Endothelial cell of umbilical vein (primary cell): ENCODE results near the gene ADIPOR2. TPM values are rescaled to one million over a fixed set of nuclear protein-coding genes. Genes with fewer than 3 reads are reported as not detected.

Experiments
- BruUV-seq: library from RNA; stranded (reverse); fragments of 400-500 nt; replicated peaks from 2 replicates; lab custom pipeline; 2021; lab: Mats Ljungman, UMichigan
- CTCF ChIA-PET: fragments of 300-600, 350-600 bp; sonication (Branson Sonifier 250); formaldehyde crosslinking; loops from one replicate; lab custom pipeline; 2021; ENCODE audit warnings: antibody characterized with exemption, inconsistent platforms; lab: Charles Lee
- POLR2A ChIA-PET: fragments of 300-600, 350-600 bp; sonication (Branson Sonifier 250); formaldehyde crosslinking; loops from one replicate; lab custom pipeline; 2021; ENCODE audit warnings: antibody characterized with exemption, inconsistent platforms; lab: Charles Lee
- DNase-seq: peaks from one replicate; pipeline ENCODE4 v3.0.0-alpha.2; 2011; ENCODE audit warnings: low read depth, low spot score
- FAIRE-seq: peaks from 2 replicates; lab custom pipeline; 2011; peaks lifted over from hg19 to GRCh38; lab: Jason Lieb, UNC
- H2AFZ ChIP-seq: 2 replicates; pipeline ENCODE4 v1.6.0; 2012; ENCODE audit warnings: low read depth, low read length, control low read depth, inconsistent platforms
- H3K27ac ChIP-seq: 2 replicates; pipeline ENCODE4 v1.5.1; 2011; ENCODE audit warnings: low read depth, mild to moderate bottlenecking, control low read depth, low read length, moderate library complexity; ENCODE audit not compliant: insufficient read depth
- H3K27me3 ChIP-seq, 2 experiments: 2 replicates each; pipeline versions ENCODE4 v1.6.0 to v1.6.1; 2011; ENCODE audit warnings: low read length in 2 of 2, mixed read lengths in 1 of 2; ENCODE audit not compliant: control insufficient read depth in 2 of 2, insufficient read depth in 2 of 2
- H3K36me3 ChIP-seq, 2 experiments: 2 replicates in 1 of 2; 3 replicates in 1 of 2; pipeline ENCODE4 v1.5.1; 2011; ENCODE audit warnings: low read length in 2 of 2, mild to moderate bottlenecking in 1 of 2, moderate library complexity in 1 of 2; ENCODE audit not compliant: control insufficient read depth in 2 of 2, insufficient read depth in 2 of 2; ENCODE audit errors: extremely low read depth in 1 of 2
- H3K4me1 ChIP-seq: 3 replicates; pipeline ENCODE4 v1.5.1; 2011; ENCODE audit warnings: mild to moderate bottlenecking, low read length; ENCODE audit not compliant: control insufficient read depth, insufficient read depth; ENCODE audit errors: extremely low read depth
- H3K4me2 ChIP-seq: 2 replicates; pipeline ENCODE4 v1.6.1; 2011; ENCODE audit warnings: low read length, control low read depth, mixed read lengths; ENCODE audit not compliant: insufficient read depth
- H3K4me3 ChIP-seq, 3 experiments: fragments of 200-600 bp in 1 of 3; sonication (generic), shearing (Covaris generic) in 1 of 3; replicated peaks in 1 of 3; 2 replicates each; pipeline ENCODE4 v1.5.1; 2011 to 2016; ENCODE audit warnings: control low read depth in 3 of 3, low read length in 3 of 3, mild to moderate bottlenecking in 2 of 3, inconsistent platforms in 1 of 3, low read depth in 1 of 3, moderate library complexity in 1 of 3; ENCODE audit not compliant: insufficient read depth in 1 of 3
- H3K79me2 ChIP-seq: 2 replicates; pipeline ENCODE4 v1.6.0; 2012; ENCODE audit warnings: low read length, inconsistent platforms; ENCODE audit not compliant: control insufficient read depth, insufficient read depth
- H3K9ac ChIP-seq: replicated peaks from 2 replicates; pipeline ENCODE3; 2011; ENCODE audit warnings: low read length, control low read depth; ENCODE audit not compliant: insufficient read depth; ENCODE audit errors: extremely low read depth
- H3K9me1 ChIP-seq: replicated peaks from 3 replicates; pipeline ENCODE4 v1.6.0; 2011; ENCODE audit warnings: mild to moderate bottlenecking, low read length; ENCODE audit not compliant: control insufficient read depth, insufficient read depth; ENCODE audit errors: extremely low read depth
- H3K9me3 ChIP-seq: replicated peaks from 2 replicates; pipeline ENCODE4 v1.5.1; 2012; ENCODE audit warnings: low read length, inconsistent platforms; ENCODE audit not compliant: control insufficient read depth, insufficient read depth
- H4K20me1 ChIP-seq: replicated peaks from 2 replicates; pipeline ENCODE3; 2011; ENCODE audit warnings: mild to moderate bottlenecking, low read length; ENCODE audit not compliant: control insufficient read depth, insufficient read depth; ENCODE audit errors: extremely low read depth
- CTCF ChIP-seq, 2 donors: IDR thresholded peaks; 1 replicate in 1 of 2; 2 replicates in 1 of 2; pipeline ENCODE4 v1.5.1; 2011; ENCODE audit warnings: low read length in 2 of 2, mild to moderate bottlenecking in 2 of 2, moderate library complexity in 2 of 2, control low read depth in 1 of 2, inconsistent platforms in 1 of 2, low read depth in 1 of 2; ENCODE audit not compliant: insufficient read depth in 1 of 2; ENCODE audit errors: extremely low read depth in 1 of 2
- EZH2 ChIP-seq: IDR thresholded peaks from 2 replicates; pipeline ENCODE4 v1.6.1; 2012; ENCODE audit warnings: borderline replicate concordance, low read depth, mild to moderate bottlenecking, moderate library complexity, low read length, inconsistent platforms; ENCODE audit not compliant: severe bottlenecking
- FOS ChIP-seq: IDR thresholded peaks from 2 replicates; pipeline ENCODE4 v1.6.1; 2011; ENCODE audit warnings: mild to moderate bottlenecking, low read length, moderate library complexity, borderline replicate concordance; ENCODE audit not compliant: insufficient read depth
- GATA2 ChIP-seq: IDR thresholded peaks from 2 replicates; pipeline ENCODE4 v1.7.0; 2011; ENCODE audit warnings: low read depth, mild to moderate bottlenecking, moderate library complexity, mixed read lengths, low read length; ENCODE audit not compliant: insufficient read length, insufficient read depth
- JUN ChIP-seq: IDR thresholded peaks from 2 replicates; pipeline ENCODE4 v1.6.1; 2011; ENCODE audit warnings: borderline replicate concordance, low read depth; ENCODE audit not compliant: insufficient read length, insufficient read depth
- MAX ChIP-seq: IDR thresholded peaks from 2 replicates; pipeline ENCODE4 v1.6.1; 2011; ENCODE audit not compliant: insufficient read depth, insufficient read length
- MYC ChIP-seq: IDR thresholded peaks from one replicate; pipeline ENCODE4 v1.6.1; 2011; ENCODE audit warnings: mild to moderate bottlenecking, low read depth, low read length
- POLR2A ChIP-seq: IDR thresholded peaks from 2 replicates; pipeline ENCODE4 v1.6.1; 2012; ENCODE audit warnings: low read depth, mild to moderate bottlenecking, control low read depth, low read length
- POLR2AphosphoS5 ChIP-seq: IDR thresholded peaks from 2 replicates; pipeline ENCODE4 v1.6.1; 2012; ENCODE audit warnings: low read depth, mild to moderate bottlenecking, control low read depth, low read length, moderate library complexity; ENCODE audit not compliant: insufficient read depth
- dilution Hi-C: fragments of 300-500 bp; cut with MboI; formaldehyde crosslinking; loops from one replicate; pipeline ENCODE4 v1.15.0; 2019; ENCODE audit warnings: low sequenced_read_pairs; ENCODE audit not compliant: extremely low pct_ligation_motif_present
- intact Hi-C: fragments of 100-400 bp; cut with micrococcal nuclease; formaldehyde crosslinking; loops from one replicate; pipeline ENCODE4 v1.10.0; 2022
- polyA plus RNA-seq, 4 experiments: library from polyadenylated mRNA; depleted of rRNA in 3 of 4; stranded (reverse) in 3 of 4; unstranded in 1 of 4; fragments of >200 nt; gene quantifications; 2 replicates each; pipeline versions ENCODE4 v1.2.1 to v1.2.3, GENCODE V29; 2011 to 2012; ENCODE audit warnings: missing spikeins in 1 of 4
- total RNA-seq: library from RNA; stranded (reverse); gene quantifications from 2 replicates; pipeline ENCODE4 v1.2.3, GENCODE V29; 2021

ADIPOR2 gene
- total and polyA plus RNA-seq, 2 donors (not counting 3 experiments of a cell fraction or from before 2014, with no cell fraction given), result 22.5 to 57.3 TPM

GRCh38 chr12:1826867-1827705 is 136.2 kb downstream of the ADIPOR2 start:
- BruUV-seq, result no TSS peak
- intact Hi-C loops, result no loop called here
- dilution Hi-C loops, result no loop called here
- Histone ChIP-seq H3K9ac (no peak overlapping the region), H4K20me1 (no peaks in the 10 kb centered on the region), H3K4me1 (no peaks in the 10 kb centered on the region), H3K9me1 (no peaks in the 10 kb centered on the region), H3K79me2 (no peaks in the 10 kb centered on the region), H3K4me2 (no peak overlapping the region), H2AFZ (no peak overlapping the region), H3K9me3 (no peaks in the 10 kb centered on the region), H3K4me3 (no peak overlapping the region), H3K36me3 (no peaks in the 10 kb centered on the region), H3K27me3 (peaks cover 6 to 7% of the 10 kb centered on the region in 2 experiments), H3K27ac (no peak overlapping the region)
- no peak for FAIRE-seq
- ChIA-PET POLR2A (no interaction called here), CTCF (interaction anchor here (0.7 kb wide), 1 partner anchor 193 kb away, joined by 3 read pairs; no protein-coding TSS in a partner anchor)
- no peak for TF ChIP-seq MYC
- no peak for TF ChIP-seq FOS
- no peak for TF ChIP-seq JUN
- TF ChIP-seq EZH2, result no peak
- TF ChIP-seq POLR2A, result no peak
- TF ChIP-seq GATA2, result no peak
- TF ChIP-seq MAX, result no peak
- no peak for TF ChIP-seq POLR2AphosphoS5
- no peak for TF ChIP-seq CTCF (IDR thresholded peaks at IDR 0.05; ENCODE audit: extremely low read depth in 1 of 2, insufficient read depth in 1 of 2, low read depth in 1 of 2, low read length in 2 of 2)
- no peak for DNase-seq
